ENCODE data around the gene ZNF438.

DNA sequence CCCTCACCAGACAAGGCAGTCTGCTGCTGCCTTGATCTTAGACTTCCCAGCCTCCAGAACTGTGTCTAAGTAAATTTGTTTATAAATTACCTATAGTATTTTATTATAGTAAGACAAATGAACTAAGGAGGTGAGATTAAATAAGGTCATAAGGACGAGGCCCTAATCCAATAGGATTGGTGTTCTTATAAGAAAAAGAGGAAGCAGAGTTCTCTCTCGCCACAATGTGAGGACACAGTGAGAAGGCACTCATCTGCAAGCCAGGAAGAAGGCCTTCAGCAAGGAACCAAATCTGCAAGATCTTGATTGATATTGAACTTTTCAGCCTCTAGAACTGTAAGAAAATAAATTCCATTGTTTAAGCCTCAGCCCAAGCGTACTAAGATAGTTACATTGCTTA is 6.1 kb upstream of the ZNF438 start:
- no peak for TF ChIP-seq POLR2A (IDR thresholded peaks at IDR 0.05)
- TF ChIP-seq, protein P1, sequence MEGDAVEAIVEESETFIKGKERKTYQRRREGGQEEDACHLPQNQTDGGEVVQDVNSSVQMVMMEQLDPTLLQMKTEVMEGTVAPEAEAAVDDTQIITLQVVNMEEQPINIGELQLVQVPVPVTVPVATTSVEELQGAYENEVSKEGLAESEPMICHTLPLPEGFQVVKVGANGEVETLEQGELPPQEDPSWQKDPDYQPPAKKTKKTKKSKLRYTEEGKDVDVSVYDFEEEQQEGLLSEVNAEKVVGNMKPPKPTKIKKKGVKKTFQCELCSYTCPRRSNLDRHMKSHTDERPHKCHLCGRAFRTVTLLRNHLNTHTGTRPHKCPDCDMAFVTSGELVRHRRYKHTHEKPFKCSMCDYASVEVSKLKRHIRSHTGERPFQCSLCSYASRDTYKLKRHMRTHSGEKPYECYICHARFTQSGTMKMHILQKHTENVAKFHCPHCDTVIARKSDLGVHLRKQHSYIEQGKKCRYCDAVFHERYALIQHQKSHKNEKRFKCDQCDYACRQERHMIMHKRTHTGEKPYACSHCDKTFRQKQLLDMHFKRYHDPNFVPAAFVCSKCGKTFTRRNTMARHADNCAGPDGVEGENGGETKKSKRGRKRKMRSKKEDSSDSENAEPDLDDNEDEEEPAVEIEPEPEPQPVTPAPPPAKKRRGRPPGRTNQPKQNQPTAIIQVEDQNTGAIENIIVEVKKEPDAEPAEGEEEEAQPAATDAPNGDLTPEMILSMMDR (IDR thresholded peaks at IDR 0.05) = no peak
- TF ChIP-seq POLR2AphosphoS5 (IDR thresholded peaks at IDR 0.05) = no peak
- TF ChIP-seq EP300 (IDR thresholded peaks at IDR 0.05) = no peak
